ENCODE measurements around the gene DCDC2.
"Not testable (repeated sequence)": the region's sequence is repeated elsewhere in the genome, so short reads cannot be mapped to it uniquely, and the experiment has no call there.

The DCDC2 gene

DNA sequence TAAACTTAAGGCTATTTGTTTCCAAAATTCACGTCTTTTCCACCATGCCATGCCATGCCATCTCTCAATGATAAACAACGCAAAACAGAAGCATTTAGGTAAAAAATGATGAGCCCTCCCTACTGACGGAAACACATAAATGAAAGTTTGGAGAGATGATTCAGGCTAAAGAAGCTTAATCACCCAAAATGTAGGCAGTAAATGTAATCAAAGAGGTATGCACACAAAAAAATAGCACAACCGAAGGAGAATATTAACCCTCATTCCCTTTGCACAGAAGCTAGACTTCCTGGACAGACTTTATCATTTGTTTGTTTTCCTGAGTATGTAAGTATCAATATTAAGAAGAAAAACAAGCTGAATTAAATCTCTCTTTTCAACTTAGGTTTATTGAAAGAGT, 28.8 kb downstream of the DCDC2 start:
- DNase-seq (ENCODE audit: low read depth in 1 of 2, low spot score in 1 of 2) = no peak

DNA sequence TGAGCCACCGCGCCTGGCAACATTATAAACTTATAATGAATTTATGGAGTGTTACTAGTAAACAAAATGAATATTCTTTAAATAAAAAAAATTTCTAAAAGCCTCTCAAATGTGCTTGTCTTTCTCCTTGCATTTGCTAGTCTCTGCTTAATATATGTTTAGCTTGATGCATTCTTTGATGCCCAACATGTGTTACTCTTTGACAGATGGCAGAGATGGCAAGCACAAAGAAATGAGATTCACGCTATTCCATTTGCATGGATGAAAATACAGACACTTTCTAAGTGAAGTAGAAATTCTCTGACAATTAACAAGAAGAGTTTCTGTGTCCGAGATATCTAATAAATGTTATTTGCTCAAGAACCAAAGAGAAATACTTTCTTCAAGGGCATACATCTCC, 30.1 kb downstream of the DCDC2 start:
- no peak for DNase-seq (ENCODE audit: low read depth in 1 of 2, low spot score in 1 of 2)

DNA sequence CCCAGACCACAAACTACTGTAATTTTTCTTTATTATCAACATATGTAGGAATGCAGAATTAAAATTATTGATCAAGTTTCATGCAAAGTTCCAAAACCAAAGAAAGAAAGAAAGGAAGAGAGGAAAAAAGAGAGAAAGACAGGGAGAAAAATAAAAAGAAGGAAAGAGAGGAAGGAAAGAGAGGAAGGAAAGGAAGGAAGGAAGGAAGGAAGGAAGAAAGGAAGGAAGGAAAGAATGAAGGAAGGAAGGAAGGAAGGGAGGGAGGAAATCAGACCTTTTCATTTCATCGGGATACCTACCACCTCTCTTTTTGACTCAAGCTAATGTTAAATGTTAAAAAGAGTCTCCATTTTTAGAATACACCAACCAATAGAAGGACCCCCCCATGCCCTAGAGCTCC, 31.9 kb downstream of the DCDC2 start:
- DNase-seq (ENCODE audit: low read depth in 1 of 2, low spot score in 1 of 2) = no peak

DNA sequence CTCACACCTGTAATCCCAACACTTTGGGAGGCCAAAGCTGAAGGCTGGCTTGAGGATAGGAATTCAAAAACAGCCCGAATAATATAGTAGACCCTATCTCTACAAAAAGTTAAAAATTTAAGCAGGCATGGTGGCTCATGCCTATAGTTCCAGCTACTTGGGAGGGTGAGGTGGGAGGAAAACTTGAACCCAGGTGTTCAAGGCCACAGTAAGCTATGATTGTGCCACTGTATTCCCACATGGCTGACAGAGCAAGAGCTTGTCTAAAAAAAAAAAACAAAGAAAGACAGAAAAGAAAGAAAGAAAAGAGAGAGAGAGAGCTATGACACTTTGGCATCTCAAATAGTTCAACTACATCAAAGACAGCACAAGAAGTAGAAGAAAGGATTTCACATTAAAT, 33.2 kb downstream of the DCDC2 start:
- DNase-seq (ENCODE audit: low read depth in 1 of 2, low spot score in 1 of 2) = no peak

DNA sequence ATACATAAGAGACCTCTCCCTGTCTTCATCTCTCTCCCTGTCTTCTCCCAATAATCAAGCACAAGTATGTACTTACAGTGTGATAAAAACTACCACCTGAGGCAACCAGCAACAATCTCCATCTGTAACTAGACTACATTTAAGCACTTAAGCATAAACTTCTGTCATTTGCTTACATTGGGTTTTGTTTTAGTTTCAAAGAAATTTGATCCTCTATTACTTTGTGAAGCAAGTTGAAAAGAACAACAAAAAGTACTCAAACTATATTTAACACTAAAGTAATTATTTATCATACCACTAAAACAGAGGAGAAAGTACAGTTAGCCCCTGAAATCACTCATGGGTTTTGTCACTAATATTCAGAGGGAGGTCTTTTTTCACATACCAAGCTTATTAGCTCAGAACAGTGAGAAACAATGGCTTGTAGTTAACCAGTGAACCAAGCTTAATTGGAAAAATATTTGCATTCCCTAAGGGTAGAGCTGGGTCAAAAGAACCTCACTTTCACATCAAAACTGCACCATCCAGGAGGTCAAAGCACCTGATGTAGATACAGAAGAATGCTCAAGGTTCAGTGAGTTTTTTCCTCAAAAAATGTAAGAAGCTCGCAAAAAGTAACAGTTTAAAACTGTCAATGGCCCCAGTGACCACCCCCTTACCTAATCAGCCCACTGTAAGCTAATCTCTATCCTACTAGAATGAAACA, 34.1 kb downstream of the DCDC2 start:
- no peak for DNase-seq (ENCODE audit: low read depth in 1 of 2, low spot score in 1 of 2)

DNA sequence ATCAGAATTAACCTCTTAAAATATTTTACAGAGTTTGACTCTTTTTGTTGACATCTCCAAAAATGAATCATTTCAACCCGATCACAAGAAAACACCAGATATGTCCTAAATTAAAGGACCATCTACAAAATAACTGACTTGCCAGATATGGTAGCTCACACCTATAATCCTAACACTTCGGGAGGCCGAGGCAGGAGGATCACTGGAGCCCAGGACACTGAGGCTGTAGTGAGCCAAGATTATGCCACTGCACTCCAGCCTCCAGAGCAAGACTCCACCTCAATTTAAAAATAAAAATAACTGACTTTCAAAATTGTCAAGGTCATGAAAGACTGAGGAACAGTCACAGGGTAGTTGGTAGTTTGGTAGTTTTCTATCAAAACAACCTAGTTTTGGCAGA, 34.9 kb downstream of the DCDC2 start:
- no peak for DNase-seq (ENCODE audit: low read depth in 1 of 2, low spot score in 1 of 2)

DNA sequence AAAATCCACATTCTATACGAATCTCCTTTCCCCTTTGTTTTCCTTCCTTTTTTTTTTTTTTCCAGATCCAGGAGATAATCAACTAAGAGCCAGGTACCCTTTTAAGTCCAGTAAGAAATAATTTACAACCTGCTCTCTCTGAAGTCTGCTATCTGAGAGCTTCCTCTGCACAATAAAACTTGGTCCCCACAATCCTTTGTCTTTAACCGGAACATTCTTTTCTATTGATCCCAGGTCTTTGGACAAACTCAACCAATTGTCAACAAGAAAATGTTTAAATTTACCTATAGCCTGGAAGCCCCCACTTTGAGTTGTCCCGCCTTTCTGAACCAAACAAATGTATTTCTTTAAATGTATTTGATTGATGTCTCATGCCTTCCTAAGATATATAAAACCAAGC, 35.4 kb downstream of the DCDC2 start:
- not testable (repeated sequence) for DNase-seq (ENCODE audit: low read depth in 1 of 2, low spot score in 1 of 2)

DNA sequence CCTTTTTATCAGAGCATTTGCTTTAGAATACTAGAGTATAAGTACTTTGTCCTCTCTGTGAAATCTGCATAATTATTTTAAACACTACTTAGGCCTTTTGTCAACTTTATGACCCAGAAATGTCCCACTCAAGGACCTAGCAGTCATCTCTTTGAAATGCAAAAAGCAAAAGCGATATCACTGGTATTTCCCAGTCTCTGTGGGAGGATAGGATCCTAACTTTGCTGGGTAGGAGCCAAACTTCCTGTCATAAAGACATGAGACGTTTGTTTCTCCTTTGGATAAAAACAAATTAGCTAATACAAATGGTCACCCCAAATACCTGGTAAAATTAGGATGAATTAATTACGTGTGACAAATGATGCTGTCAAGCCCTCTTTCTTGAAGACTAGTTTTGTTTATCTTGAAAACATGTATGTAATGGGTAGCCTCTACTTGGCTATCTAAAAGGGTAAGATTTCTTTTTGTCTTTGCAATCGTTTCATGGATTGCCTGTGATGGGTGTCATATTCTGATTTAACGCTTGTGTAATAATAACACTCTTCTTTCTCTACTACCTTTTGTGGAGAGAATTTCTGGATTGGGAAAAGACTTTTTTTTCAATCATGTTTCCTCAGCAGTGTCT, 36.2 kb downstream of the DCDC2 start:
- DNase-seq (ENCODE audit: low read depth in 1 of 2, low spot score in 1 of 2) = no peak

DNA sequence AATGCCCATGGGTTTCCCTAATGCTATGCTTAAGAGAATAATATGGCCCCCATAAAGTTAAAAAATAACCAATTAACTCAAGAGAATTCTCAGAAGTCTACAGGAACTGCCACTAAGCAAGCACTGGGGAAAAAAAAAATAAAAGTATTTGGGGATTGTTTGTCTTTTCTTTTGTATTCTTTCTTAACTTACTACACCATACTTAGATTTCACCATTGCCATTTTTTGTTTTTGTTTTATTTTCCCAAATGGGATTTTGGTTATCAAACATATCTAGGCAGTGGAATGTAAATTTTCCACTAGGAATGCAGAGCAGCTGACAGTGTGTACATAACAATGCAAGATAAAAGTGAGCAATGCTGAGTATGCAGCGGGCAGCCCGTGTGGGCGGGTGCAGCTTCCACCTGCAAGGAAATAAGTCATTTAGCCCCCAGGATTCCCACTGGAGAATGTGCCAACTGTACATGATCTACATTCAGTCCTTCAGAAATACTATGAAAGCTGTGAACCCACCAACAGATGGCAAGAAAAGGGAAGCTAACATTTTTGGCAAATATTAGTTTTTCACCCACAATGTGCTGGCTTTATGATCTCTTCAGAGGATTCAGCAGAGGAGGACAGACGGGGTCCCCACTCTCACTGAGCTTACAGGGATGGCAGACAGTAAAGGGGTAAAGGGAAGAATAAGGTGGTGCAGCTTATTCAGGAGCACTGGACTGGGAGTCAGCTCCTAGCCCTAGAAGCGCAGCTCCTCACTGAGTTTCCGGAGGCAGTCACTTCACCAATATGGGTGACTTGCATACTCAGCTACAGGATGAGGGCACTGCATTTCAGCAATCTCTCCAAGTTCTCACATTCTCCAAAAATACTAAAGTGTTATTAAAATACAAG, 44.4 kb downstream of the DCDC2 start:
- no peak for DNase-seq (ENCODE audit: low read depth in 1 of 2, low spot score in 1 of 2)

DNA sequence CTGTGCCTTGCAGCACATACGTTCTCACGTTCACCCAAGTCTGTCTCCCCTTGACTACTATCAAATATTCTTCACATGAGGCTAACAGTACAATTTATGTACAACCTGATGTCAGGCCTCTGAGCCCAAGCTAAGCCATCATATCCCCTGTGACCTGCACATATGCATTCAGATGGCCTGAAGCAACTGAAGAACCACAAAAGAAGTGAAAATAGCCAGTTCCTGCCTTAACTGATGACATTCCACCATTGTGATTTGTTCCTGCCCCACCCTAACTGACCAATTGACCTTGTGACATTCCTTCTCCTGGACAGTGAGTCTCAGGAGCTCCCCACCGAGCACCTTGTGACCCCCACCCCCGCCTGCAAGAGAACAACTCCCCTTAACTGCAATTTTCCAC, 46.1 kb downstream of the DCDC2 start:
- not testable (repeated sequence) for DNase-seq (ENCODE audit: low read depth in 1 of 2, low spot score in 1 of 2)

DNA sequence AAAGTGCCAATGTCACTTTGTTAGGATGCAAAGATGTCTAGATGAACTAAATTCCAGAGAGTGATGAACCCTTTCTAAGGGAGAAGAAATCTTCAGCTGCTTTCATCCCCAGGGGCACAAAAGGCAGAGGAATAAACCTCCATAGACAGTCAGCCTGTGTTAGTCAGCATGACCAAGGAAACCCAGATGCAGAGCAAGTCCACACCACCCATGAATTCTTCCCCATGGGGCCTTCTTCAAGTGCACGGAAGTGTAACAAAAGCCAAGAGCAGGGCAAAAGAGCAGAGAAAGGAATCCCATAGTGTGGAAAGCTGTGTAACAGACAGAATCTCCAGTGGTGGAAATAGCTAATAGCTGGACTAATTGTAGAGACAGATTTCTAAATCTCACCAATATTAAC, 50.0 kb downstream of the DCDC2 start:
- DNase-seq (ENCODE audit: low read depth in 1 of 2, low spot score in 1 of 2) = no peak

DNA sequence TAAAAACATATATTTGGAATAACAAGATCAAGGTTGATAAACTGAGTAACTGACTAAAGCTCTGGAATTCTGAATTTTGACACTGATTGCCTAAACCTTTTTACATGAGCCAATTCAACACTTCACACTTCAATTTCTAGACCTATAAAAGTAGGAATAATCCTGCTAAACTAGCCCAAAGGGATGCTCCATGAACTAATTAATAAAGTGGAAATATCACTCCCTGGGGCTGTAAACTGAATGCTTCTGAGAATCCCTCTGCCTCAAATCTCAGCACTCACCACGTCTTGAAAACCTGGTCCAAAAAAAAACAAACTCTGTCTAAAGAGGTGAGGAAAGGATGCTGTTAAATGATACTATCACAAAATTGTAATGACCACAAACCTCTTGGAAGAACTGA, 50.9 kb downstream of the DCDC2 start:
- DNase-seq (ENCODE audit: low read depth in 1 of 2, low spot score in 1 of 2) = no peak

DNA sequence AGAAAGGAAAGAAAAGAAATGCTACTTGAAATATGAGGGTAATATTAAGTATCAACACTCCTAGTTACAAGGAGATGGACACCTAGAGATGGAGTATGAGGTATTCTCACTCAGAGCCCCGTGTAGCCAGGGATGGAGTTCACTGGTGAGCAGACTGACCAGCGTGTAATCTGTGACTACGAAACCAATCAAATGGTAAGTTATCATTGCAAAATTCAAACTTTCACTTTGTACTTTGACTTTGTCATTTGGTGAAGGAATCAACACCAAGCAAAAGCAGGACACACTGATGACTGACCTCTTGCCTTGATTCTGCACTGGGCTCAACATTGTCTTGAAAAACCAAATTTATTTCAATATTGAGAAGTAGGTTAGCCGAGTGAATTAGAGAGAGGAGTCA, 51.8 kb downstream of the DCDC2 start:
- no peak for DNase-seq (ENCODE audit: low read depth in 1 of 2, low spot score in 1 of 2)

DNA sequence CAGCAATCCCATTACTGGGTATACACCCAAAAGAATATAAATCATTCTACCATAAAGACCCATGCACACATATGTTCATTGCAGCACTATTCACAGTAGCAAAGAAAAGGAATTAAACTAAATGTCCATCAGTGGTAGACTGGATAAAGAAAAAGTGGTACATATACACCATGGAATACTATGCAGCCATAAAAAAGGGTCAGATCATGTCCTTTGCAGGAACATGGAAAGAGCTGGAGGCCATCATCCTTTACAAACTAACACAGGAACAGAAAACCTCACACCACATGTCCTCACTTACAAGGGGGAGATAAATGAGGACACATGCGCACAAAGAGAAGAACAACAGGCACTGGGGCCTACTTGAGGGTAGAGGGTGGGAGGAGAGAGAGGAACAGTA, 60.9 kb downstream of the DCDC2 start:
- no peak for DNase-seq (ENCODE audit: low read depth in 1 of 2, low spot score in 1 of 2)

DNA sequence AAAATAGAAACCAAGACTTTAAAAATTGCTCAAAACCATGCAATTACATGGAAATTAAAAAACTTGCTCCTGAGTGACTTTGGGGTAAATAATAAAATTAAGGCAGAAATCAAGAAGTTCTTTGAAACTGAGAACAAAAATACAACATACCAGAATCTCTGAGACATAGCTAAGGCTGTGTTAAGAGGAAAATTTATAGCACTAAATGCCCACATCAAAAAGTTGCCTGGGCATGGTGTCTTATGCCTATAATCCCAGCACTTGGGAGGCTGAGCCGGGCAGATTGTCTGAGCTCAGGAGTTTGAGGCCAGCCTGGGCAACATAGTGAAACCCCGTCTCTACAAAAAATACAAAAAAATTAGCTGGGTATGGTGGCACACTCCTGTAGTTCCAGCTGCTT, 64.0 kb downstream of the DCDC2 start:
- DNase-seq (ENCODE audit: low read depth in 1 of 2, low spot score in 1 of 2) = not testable (repeated sequence)

DNA sequence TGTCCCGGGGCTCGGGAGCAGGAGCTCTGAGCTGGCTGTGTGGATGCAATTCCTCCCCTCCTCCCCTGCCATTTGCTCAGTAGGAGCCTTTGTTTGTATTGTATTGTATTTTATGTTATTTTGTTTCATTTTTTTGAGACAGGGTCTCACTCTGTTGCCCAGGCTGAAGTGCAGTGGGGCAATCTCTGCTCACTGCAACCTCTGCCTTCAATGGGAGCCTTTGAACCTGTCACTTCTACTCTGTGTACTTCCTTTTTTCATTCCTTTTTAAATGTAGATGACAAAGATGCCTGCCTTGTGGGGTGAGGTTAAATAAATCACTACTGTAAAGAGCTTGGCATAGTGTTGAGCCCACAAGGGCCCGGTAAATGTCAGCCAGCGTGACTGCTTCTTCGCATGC, 70.6 kb downstream of the DCDC2 start:
- no peak for DNase-seq (ENCODE audit: low read depth in 1 of 2, low spot score in 1 of 2)

DNA sequence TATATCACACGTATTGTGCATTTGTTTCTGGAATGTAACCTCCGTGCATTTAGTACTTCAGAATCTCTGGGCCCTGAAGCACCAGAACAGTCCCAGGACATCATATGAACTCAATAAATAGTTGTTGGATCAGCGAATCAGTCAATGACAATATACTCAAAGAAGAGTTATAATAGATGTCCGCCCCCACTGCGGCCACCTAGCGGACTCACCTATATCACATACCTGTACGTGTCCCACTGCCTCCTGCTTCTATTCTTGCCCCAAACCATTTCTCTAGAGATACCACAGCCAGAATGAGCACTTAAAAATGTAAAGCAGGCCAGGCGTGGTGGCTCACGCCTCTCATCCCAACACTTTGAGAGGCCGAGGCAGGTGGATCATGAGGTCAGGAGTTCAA, 73.9 kb downstream of the DCDC2 start:
- DNase-seq (ENCODE audit: low read depth in 1 of 2, low spot score in 1 of 2) = no peak

DNA sequence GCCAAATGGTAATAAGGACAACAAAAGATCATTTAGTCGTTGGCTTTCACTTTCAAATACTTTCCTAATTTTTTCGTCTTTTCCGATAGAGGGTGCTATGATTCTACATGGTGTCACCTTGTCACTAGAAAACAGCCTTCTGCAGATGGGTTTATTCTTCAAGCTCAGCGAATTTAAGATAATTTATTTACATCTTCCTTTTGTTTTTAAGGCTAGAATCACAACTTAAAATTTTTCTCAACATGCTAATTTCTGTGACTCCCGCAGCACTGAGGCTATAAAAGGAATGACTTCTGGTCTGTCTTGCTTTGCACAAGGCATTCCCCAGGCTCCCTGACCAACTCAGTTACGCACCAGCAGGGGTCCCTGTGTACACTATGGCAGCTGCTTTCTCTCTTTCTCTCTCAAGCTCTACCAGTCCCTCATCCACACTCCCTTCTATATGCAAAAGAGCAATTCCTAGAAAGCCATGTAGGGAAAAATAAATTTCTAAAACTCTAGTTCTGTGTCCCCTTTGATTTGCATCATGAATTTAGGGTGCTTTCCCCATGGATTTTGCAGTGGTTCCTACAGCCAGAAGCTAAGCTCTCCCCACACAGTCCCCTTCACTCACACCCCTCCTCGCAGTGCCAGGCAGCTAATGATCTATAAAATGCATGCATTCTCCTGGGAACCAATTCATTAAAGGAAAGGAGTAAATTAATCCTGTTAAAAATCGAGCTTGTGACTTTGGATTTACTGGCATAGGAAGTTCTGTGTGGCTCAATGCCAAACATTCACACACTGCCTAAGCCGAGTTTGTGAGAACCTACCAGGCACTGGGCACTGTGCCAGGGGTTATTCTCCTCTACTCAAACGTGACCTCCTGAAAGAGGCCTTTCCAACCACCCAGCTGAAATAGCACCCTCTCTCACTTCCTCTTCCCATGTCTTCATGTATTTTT, 74.5 kb downstream of the DCDC2 start:
- no peak for DNase-seq (ENCODE audit: low read depth in 1 of 2, low spot score in 1 of 2)

DNA sequence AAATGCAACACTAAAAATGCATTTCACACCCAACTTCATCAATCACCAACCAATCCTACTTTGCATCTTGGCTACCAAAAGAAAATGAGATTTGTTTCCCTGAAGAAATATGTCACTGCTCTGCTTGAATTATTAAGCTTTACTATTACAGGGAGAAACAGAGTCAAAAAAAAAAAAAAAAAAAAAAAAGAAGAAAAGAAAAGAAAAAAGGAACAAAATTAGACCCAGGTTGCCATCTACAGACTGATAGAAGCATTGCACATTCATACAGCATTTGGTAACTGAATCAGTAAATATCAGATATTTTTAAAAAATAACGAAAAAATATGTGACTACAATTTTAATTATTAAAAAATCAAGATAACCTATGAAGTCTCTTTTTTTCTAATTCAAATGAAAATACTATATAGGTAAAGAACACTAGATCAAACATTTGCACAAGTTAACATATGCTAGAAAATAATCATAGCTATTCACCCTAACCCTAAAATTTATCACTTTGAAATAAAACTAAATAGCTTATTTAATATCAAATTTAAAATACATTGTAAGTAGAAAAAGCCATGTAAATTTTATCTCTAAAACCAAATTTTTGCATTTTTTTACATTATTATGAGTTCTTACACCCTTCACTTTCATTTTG, 83.3 kb downstream of the DCDC2 start:
- DNase-seq (ENCODE audit: low read depth in 1 of 2, low spot score in 1 of 2) = no peak

DNA sequence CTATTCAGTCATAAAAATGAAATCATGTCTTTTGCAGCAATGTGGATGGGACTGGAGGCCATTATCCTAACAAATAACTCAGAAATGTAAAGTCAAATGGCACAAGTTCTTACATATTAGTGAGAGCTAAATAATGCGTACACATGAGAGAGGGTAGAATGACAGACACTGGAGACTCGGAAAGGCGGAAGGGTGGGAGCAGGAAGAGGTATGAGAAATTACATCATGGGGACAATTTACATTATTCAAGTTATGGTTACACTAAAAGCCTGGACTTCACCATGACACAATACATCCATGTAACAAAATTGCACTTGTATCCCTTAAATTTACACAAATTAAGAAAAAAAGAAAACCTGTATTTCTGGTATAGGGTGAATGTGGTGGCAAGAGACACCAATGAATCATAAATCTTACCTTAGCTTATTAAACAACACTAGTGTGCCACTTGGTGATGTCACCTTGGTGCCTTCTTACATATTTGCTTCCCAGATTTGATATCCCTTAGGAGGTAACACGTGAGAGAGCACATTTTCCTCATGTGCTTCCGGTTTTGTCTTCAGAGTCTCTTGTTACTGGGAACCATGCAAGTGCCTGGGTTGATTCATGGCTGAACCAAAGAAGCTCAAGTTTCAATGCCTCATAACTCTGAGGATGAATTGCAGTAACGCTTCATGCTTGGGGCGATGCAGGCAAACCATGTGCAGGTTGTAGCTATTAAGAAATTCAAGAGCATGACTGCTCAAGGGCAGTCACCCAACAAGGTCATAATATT, 84.6 kb downstream of the DCDC2 start:
- no peak for DNase-seq (ENCODE audit: low read depth in 1 of 2, low spot score in 1 of 2)
